CD14-positive monocyte (primary cell): ENCODE results near the gene RBM42. TPM values are rescaled to one million over a fixed set of nuclear protein-coding genes. Genes with fewer than 3 reads are reported as not detected.

ENCODE experiments used
- DNase-seq, 3 donors: peaks; one replicate each; pipeline ENCODE4 v3.0.0-alpha.2; 2011 to 2022
- H2AFZ ChIP-seq: 2 replicates; pipeline ENCODE4 v1.6.0; 2012; ENCODE audit warnings: mild to moderate bottlenecking, low read depth, low read length, inconsistent platforms; ENCODE audit not compliant: insufficient read depth, poor library complexity, severe bottlenecking
- H3K27ac ChIP-seq, 2 donors: 1 replicate in 1 of 2; 2 replicates in 1 of 2; pipeline ENCODE4 v1.5.1; 2012 to 2013; ENCODE audit warnings: low read length in 2 of 2, control low read depth in 1 of 2, inconsistent platforms in 1 of 2, low read depth in 1 of 2, mild to moderate bottlenecking in 1 of 2
- H3K27me3 ChIP-seq, 2 donors: one replicate each; pipeline versions ENCODE4 v1.6.0 to v1.6.1; 2011 to 2013; ENCODE audit warnings: low read length in 2 of 2; ENCODE audit not compliant: control insufficient read depth in 2 of 2, insufficient read depth in 2 of 2
- H3K36me3 ChIP-seq, 2 donors: replicated peaks in 1 of 2; 1 replicate in 1 of 2; 2 replicates in 1 of 2; pipeline versions ENCODE4 v1.5.1 to v1.6.1; 2012 to 2013; ENCODE audit warnings: low read length in 2 of 2, control low read depth in 1 of 2, inconsistent platforms in 1 of 2, mild to moderate bottlenecking in 1 of 2; ENCODE audit not compliant: insufficient read depth in 2 of 2, control insufficient read depth in 1 of 2
- H3K4me1 ChIP-seq, 2 donors: 1 replicate in 1 of 2; 2 replicates in 1 of 2; pipeline versions ENCODE4 v1.5.1 to v1.6.1; 2012 to 2013; ENCODE audit warnings: low read length in 2 of 2, control low read depth in 1 of 2, inconsistent platforms in 1 of 2, mild to moderate bottlenecking in 1 of 2, moderate library complexity in 1 of 2; ENCODE audit not compliant: insufficient read depth in 2 of 2, control insufficient read depth in 1 of 2
- H3K4me2 ChIP-seq: replicated peaks from 2 replicates; pipeline ENCODE3; 2012; ENCODE audit warnings: low read length, moderate library complexity, mild to moderate bottlenecking; ENCODE audit not compliant: poor library complexity, severe bottlenecking; ENCODE audit errors: extremely low read depth
- H3K4me3 ChIP-seq, 3 experiments: fragments of 200-600 bp in 1 of 3; sonication (generic) in 1 of 3; replicated peaks in 1 of 3; 1 replicate in 2 of 3; 2 replicates in 1 of 3; pipeline ENCODE4 v1.5.1; 2011 to 2013; ENCODE audit warnings: low read length in 3 of 3, mild to moderate bottlenecking in 3 of 3, control low read depth in 2 of 3, low read depth in 2 of 3, inconsistent platforms in 1 of 3, moderate library complexity in 1 of 3
- H3K79me2 ChIP-seq: 2 replicates; pipeline ENCODE4 v1.6.0; 2012; ENCODE audit warnings: mild to moderate bottlenecking, control low read depth, inconsistent platforms, low read length, moderate library complexity; ENCODE audit not compliant: insufficient read depth
- H3K9ac ChIP-seq: 2 replicates; pipeline ENCODE4 v1.6.0; 2017; ENCODE audit warnings: low read length, mild to moderate bottlenecking; ENCODE audit not compliant: insufficient read depth, poor library complexity, severe bottlenecking
- H3K9me3 ChIP-seq, 2 donors: replicated peaks in 1 of 2; 1 replicate in 1 of 2; 2 replicates in 1 of 2; pipeline versions ENCODE4 v1.5.1 to v1.6.1; 2012 to 2013; ENCODE audit warnings: low read length in 2 of 2, control low read depth in 1 of 2; ENCODE audit not compliant: control insufficient read depth in 1 of 2, insufficient read depth in 1 of 2
- H4K20me1 ChIP-seq: 2 replicates; pipeline ENCODE4 v1.6.0; 2012; ENCODE audit warnings: mild to moderate bottlenecking, low read length, control low read depth, moderate library complexity; ENCODE audit not compliant: insufficient read depth
- H3K27ac Mint-ChIP-seq, 7 donors: one replicate each; pipeline ENCODE4 v1.8.0; 2020; ENCODE audit warnings: mild to moderate bottlenecking in 7 of 7, mixed read lengths in 7 of 7, moderate library complexity in 6 of 7, inconsistent platforms in 2 of 7
- H3K27me3 Mint-ChIP-seq, 3 donors: one replicate each; pipeline ENCODE4 v1.8.0; 2021 to 2022; ENCODE audit warnings: low read depth in 3 of 3, mild to moderate bottlenecking in 3 of 3, mixed read lengths in 3 of 3, moderate library complexity in 3 of 3, inconsistent platforms in 1 of 3
- H3K36me3 Mint-ChIP-seq, 2 donors: one replicate each; pipeline ENCODE4 v1.8.0; 2020; ENCODE audit warnings: mixed read lengths in 2 of 2, inconsistent platforms in 1 of 2, mild to moderate bottlenecking in 1 of 2
- H3K4me1 Mint-ChIP-seq: one replicate; pipeline ENCODE4 v1.8.0; 2020; ENCODE audit warnings: mild to moderate bottlenecking, mixed read lengths
- H3K4me3 Mint-ChIP-seq, 2 donors: one replicate each; pipeline ENCODE4 v1.8.0; 2020; ENCODE audit warnings: mild to moderate bottlenecking in 2 of 2, mixed read lengths in 2 of 2, moderate library complexity in 1 of 2
- H3K9me3 Mint-ChIP-seq, 7 donors: one replicate each; pipeline ENCODE4 v1.8.0; 2020 to 2022; ENCODE audit warnings: mixed read lengths in 7 of 7, mild to moderate bottlenecking in 6 of 7, moderate library complexity in 6 of 7, inconsistent platforms in 2 of 7
- CTCF ChIP-seq: fragments of 200-600 bp; IDR thresholded peaks from one replicate; pipeline ENCODE4 v1.8.0; 2022; ENCODE audit warnings: antibody characterized with exemption, mild to moderate bottlenecking
- WGBS: methylation state at CpG from one replicate; pipeline ENCODE4 v1.1.5; 2013; ENCODE audit warnings: missing lambda C conversion rate; ENCODE audit not compliant: insufficient coverage; 5-methylcytosine and 5-hydroxymethylcytosine counted together
- intact Hi-C, 2 donors: fragments of 100-400 bp; cut with micrococcal nuclease; formaldehyde crosslinking; loops; one replicate each; pipeline versions ENCODE4 v1.15.0 to v1.15.1; 2023
- polyA plus RNA-seq, 3 donors: library from polyadenylated mRNA; depleted of rRNA in 1 of 3; unstranded in 2 of 3; stranded (reverse) in 1 of 3; fragments of 300-500 nt in 2 of 3; fragments of >200 nt in 1 of 3; fragmentation: Illumina TruSeq in 2 of 3; gene quantifications; 1 replicate in 2 of 3; 2 replicates in 1 of 3; pipeline ENCODE4 v1.2.3, GENCODE V29; 2012 to 2021

Gene RBM42
- polyA plus RNA-seq, 3 donors, result 29.5 to 53.3 (median 50.3) TPM

GRCh38 chr19:35621708-35622107 is 7.1 kb upstream of the RBM42 start:
- Mint-ChIP-seq H3K36me3 (peaks cover 8 to 23% of the 10 kb centered on the region in 2 donors), H3K9me3 (peaks cover 0 to 3% (median 0%) of the 10 kb centered on the region in 7 donors)
- no peak overlapping the region for H2AFZ ChIP-seq

GRCh38 chr19:35622750-35623149 is 6.1 kb upstream of the RBM42 start:
- intact Hi-C loops, result no loop called here
- 96% methylated on average over 11 of the region's 13 CpGs for WGBS
- H3K27me3 Mint-ChIP-seq, result peaks cover 0 to 3% (median 1%) of the 10 kb centered on the region in 3 donors
- H3K36me3 Mint-ChIP-seq, result peaks cover 8 to 23% of the 10 kb centered on the region in 2 donors
- H3K4me1 Mint-ChIP-seq, result no peaks in the 10 kb centered on the region
- Histone ChIP-seq H3K36me3 (peaks cover 5 to 11% of the 10 kb centered on the region in 2 donors), H3K9me3 (no peaks in the 10 kb centered on the region), H3K79me2 (no peaks in the 10 kb centered on the region), H2AFZ (no peak overlapping the region), H4K20me1 (no peaks in the 10 kb centered on the region), H3K4me2 (no peak overlapping the region), H3K27ac (no peak overlapping the region), H3K4me1 (peaks cover under 1 to 1% of the 10 kb centered on the region in 2 donors), H3K27me3 (no peaks in the 10 kb centered on the region), H3K9ac (no peak overlapping the region), H3K4me3 (no peak overlapping the region)
- peaks cover 0 to 3% (median 0%) of the 10 kb centered on the region in 7 donors for H3K9me3 Mint-ChIP-seq
- no peak overlapping the region for H3K4me3 Mint-ChIP-seq
- DNase-seq, result no peak
- H3K27ac Mint-ChIP-seq, result peak overlapping the region in 1 of 7 donors; percentile 42
- TF ChIP-seq CTCF, result no peak

More at GRCh38 chr19:35621708-35622107, 7.1 kb upstream of the RBM42 start:
- no peak overlapping the region for H3K9ac ChIP-seq
- no peak for TF ChIP-seq CTCF
- no peaks in the 10 kb centered on the region for H3K9me3 ChIP-seq
- no peak overlapping the region for H3K4me2 ChIP-seq
- H3K4me3 ChIP-seq, result no peak overlapping the region
- intact Hi-C loops, result no loop called here
- peaks cover 8 to 19% of the 10 kb centered on the region in 2 donors for H3K36me3 ChIP-seq
- no peaks in the 10 kb centered on the region for H3K79me2 ChIP-seq
- 99% methylated on average over 8 of the region's 9 CpGs for WGBS
- Mint-ChIP-seq H3K4me1 (no peaks in the 10 kb centered on the region), H3K27ac (peak overlapping the region in 1 of 7 donors; percentile 58), H3K4me3 (no peak overlapping the region), H3K27me3 (peaks cover 0 to 3% (median 1%) of the 10 kb centered on the region in 3 donors)
- H4K20me1 ChIP-seq, result no peaks in the 10 kb centered on the region
- H3K27me3 ChIP-seq, result no peaks in the 10 kb centered on the region
- H3K27ac ChIP-seq, result no peak overlapping the region
- H3K4me1 ChIP-seq, result no peaks in the 10 kb centered on the region
- no peak for DNase-seq
